Measurements from ENCODE around the gene DNM1.

Gene DNM1

DNA sequence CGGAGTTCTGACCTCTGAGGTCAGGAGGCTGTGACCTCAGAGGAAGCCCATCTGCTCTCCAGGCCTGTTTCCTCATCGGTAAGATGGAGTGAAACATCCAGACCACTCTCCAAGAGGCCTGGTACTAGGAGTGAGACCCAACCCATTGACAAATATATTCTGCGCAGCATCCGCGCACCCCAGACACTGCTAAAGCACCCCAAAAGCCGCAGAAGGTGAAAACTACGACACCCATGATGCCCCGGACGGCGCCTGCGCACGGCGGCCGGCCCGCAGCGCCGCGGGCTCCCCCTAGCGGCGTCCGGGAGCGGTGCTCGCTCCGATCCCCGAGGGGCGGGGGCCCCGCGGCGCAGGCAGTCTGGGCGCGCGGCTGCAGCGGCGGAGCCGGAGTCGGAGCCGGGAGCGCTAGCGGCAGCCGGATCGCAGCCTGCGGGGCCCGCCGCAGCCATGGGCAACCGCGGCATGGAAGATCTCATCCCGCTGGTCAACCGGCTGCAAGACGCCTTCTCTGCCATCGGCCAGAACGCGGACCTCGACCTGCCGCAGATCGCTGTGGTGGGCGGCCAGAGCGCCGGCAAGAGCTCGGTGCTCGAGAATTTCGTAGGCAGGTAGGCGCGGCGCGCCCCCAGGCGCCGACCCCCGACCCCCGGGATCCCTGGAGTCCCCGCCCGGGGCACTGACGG lies at the start of gene DNM1:
Gene DNM1 (plus strand): TSS at position 356 of the 683 bp plus-strand sequence. CDS start 92 bp downstream, at position 448.
- DNase-seq = peak; percentile 66

DNA sequence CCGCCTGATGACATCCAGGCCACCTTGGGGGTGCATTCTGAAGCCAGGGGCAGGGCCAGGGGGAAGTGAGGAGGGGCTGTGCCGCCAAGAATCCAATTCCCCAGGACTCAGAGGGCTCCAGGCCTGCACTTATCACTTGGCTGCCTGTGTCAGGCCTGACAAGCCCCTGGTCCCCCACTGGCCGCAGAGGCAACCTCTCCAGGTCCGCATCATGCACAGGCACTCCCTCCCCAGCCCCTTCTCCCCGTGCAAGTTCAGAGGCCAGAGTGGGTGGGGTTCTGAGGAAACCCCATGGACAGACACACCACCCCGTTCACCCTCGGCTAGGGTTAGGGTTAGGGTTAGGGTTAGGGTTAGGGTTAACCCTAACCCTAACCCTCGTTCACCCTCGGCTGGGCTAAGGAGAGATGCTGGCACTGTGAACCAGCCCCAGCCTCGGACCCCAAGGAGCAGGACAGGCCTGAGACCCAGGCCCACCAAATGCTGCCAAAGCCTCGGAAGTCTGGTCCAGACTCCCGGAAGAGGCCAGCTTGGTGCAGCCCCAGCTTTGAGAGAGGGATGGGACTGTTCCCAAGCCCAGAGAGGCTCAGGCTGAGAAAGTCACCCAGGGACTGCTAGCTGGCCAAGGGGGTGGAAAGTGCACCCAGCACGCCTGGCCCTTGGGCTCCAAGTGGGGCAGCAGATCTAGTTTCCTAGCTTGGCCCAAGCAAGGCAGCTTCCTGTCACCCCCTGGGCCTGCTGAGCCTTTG lies 49.1 kb upstream of the DNM1 start:
- no peak for DNase-seq

DNA sequence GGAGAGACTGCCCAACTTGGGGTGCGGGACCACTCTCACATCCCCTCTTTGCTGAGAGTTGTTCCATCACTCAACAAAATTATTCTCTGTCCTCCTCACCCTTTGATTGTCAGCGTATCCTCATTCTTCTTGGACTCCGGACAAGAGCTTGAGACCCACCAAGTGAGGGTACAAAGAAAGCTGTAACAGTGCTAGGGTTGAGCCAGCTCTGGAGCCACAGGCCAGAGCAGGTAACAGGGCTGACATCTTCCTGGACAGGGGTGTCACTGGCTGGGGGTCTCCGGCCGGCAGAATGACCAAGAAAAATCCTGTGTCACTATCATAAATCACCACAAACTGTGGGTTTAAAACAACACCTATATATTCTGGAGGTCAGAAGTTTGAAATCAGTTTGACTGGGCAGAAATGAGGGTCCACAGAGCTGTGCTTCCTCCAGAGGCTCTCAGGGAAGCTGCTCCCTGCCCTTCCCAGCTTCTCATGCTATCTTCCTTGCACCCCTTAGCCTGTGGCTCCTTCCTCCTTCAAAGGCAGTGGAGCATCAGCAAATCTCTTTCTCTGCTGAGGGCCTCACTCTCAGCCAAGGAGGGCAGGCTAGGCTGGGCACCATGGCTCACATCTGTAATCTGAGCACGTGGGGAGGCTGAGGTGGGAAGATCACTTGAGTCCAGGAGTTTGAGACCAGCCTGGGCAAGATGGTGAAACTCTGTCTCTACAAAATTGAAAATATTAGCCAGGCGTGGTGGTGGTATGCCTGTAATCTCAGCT lies 47.3 kb upstream of the DNM1 start:
- no peak for DNase-seq

DNA sequence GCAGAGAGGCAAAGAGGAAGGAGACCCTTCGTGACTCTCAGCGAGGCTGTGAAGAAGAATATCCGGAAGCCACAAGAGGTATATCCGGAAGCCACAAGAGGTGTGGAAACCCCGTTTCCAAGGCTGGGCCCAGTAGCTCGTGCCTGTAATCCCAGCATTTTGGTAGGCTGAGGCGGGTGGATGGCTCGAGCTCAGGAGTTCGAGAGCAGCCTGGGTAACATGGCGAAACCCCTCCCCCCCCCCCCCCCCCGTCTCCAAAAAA lies 43.7 kb upstream of the DNM1 start:
- peak; percentile 50 for DNase-seq

DNA sequence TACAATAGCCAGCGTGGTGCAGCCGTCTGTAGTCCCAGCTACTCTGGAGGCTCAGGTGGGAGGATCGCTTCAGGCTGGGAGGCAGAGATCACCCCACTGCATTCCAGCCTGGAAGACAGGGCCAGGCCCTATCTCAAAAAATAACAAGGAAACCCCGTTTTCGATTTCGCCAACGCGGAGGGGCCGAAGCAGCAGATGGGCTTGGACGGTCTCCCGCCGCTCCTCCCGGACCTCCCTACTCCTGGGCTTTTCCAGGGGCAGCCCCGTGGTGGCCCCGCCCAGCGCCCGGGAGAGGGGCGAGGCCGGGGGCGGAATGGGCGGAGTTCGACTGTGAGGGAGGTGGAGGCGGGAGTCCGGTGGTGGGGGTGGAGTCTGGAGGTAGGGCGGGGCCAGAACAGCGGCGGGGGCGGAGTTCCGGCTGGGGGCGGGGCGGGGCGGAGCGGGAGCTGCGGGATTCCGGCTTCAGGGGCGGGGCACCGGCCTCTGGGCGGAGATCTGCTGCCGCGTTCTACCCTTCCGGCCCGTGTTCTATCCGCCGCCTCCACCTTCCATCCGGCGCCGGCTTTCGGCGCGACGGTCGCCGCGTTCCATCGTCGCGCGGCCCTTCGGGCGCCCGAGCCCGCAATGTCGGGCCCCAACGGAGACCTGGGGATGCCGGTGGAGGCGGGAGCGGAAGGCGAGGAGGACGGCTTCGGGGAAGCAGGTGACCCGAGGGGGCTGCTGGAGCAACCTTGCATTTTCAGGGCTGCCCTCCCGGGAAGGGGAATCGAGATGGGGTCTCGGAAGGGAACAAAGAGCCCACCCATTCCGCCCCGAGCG lies 43.2 kb upstream of the DNM1 start, which contains the start of gene BBLN:
Gene BBLN (plus strand): TSS at position 482 of the 819 bp plus-strand sequence. CDS start 143 bp downstream, at position 625.
- peak; percentile 92 for DNase-seq

DNA sequence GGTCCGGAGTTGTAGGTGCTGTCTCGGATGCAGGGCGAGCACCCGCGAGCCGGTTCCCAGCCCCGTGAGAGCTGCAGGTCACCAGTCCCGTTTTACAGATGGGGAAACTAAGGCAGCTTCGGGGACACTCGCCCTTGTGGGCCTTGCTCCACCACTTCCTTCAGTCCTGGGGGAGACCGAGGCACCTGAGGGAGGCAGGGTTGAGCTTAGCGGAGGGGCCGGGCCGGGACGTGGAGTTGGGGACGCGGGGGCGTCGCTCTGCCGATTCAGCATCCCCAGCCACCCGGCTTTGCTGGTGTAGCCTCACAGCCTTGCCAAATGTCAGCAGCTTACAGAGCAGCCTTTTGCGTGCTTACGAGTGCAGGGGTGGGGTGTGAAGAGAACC lies 42.6 kb upstream of the DNM1 start:
- DNase-seq = peak; percentile 9

DNA sequence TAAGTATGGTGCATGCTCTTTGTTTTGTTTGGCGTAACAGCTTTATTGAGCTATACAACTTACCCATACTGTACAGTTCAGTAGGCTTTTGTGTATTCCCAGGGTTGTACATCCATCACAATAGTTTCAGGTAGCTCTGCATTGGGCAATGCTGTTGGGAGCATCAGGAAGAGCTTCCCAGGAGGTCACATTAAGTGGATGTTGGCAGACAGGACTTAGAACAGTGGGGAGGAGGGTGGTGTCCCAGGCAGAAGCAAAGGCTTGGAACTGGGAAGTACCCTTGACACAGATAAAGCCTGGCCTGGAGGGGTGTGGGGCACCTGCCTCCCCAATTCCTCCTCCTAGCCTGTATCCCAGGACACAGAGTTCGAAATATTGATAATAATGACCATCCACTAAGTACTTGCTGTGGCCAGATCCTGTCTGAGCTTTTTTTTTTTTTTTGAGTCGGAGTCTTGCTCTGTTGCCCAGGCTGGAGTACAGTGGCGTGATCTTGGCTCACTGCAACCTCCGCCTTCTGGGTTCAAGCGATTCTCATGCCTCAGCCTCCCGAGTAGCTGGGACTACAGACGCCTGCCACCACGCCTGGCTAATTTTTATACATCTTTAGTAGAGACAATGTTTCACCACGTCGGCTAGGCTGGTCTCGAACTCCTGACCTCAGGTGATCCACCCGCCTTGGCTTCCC lies 41.8 kb upstream of the DNM1 start:
- DNase-seq = no peak

DNA sequence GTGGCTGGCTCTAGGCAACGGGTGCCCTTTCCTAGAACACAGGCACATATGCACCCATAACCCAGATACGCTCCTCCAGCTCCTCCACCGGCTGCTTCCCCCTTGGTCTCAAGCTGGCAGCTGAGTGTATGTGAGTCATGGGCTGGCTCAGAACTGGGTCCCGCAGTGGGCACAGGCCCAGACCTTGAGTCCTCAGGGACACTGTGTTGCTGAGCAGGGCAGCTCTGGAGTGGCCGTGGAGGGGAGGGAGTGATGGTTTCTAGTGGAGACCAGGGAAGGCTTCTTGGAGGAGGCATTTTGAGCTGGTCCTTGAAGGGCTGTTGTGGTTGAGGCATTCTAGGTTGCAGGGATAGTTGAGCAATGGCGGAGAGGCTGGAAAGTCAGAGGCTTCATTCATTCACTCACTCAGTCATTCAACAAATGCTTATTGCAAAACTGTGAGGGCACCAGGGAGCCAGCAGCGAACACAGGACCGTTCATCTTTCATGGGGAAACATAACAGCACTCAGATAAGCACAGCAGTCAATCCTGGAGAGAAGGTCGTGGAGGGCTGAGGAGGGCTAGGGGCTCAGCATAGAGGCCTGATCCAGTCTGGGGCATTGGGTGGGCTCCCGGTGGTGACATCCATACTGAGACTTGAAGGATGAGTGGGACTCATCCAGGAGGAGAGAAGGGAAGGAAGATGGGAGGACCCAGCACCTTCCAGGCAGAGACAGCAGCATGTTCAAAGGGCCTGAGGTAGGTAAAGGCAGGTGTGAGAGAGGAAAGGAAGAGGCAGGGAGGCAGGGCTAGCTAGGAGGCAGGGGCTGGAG lies 40.8 kb upstream of the DNM1 start:
- no peak for DNase-seq

DNA sequence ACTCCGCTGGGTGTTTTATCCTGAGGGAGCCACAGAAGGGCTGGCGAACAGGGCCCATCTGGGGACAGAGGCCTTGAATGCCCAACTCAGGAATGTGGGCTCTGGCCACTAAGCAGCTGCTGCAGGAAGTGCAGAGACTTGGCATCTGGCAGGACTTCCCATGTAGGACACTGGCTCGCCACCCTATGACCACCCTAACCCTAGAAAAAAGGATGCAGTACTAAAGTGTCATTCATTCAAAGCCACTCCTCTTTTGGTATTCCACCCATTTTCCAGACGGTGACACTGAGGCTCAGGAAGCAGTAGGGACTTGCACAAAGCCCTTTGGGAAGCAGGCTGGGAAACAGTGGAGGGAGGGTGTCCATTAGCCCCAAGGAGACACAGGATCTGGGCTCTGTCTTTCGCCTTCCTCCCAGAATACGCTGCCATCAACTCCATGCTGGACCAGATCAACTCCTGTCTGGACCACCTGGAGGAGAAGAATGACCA lies 40.1 kb upstream of the DNM1 start:
- DNase-seq = no peak

DNA sequence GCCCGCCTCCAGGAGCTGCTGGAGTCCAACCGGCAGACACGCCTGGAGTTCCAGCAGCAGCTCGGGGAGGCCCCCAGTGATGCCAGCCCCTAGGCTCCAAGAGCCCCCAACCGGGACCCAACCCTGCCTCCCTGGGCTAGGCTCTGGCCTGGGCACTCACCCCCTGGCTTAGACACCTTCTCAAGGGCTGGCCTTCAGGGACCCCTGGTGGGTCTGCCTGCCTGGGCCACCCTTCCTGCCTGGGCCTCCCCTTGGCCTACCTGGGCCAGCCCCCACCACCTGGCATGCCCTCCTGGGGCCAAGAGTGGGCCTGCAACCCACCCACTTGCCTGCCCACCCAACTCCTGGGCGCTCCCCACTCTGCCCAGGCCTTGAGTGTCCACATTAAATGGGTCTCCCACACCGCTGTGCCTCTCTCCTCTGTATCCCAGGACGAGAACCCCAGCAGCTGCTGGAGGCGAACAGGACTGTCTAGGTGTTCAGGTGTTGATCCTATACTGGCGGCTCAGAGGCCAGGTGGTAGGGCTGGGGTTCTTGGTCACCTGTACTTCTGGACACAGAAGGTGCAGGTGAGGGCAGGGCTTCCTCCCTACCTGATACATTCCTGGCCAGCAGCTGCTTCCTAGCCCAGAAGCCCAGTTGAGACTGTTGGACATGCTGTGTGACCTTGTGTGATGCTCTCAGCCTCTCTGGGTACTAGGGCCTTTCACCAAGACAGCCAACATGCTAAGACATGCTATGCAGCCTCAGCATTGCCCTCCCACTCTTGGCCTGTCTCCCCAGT lies 39.5 kb upstream of the DNM1 start:
- no peak for DNase-seq

DNA sequence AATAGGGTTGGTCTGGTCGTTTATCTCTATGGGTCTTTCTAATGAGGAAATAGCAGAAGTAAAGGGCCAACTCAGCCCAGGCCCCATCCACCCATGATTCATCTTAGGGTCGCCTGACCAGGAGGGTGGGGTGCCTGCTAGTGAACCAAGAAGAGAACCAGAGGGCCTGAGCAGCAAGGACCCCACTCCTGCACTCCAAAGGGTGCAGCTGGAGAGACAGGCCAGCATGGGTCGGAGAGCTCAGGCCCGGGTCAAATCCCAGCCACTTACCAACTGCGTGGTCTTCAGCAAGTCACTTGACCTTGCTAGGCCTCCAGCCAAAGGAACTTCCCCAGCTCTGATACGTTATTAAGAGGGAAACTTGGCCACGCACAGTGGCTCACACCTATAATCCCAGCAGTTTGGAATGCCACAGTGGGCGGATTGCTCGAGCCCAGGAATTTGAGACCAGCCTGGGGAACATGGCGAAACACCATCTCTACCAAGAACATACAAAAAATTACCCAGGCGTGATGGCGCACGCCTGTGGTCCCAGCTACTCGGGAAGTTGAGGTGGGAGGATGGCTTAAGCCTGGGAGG lies 38.8 kb upstream of the DNM1 start:
- DNase-seq = no peak

DNA sequence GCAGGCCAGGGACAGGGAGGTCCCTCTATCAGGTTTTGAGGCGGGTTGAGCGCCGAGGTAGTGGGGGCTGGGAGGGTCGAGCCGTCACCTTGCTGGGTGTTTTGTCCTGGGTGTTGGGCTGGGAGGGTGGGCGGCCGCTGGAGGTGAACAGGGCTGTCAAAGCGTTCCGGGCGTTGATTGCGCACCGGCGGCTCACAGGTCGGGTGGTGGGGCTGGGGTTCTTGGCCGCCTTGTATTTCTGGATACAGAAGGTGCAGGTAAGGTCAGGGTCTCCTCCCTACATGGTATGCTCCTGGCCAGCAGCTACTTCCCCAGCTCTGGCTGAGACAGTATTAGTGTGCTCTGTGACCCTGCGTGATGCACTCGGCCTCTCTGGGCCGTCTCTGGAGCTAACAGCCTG lies 37.0 kb upstream of the DNM1 start:
- DNase-seq = no peak

DNA sequence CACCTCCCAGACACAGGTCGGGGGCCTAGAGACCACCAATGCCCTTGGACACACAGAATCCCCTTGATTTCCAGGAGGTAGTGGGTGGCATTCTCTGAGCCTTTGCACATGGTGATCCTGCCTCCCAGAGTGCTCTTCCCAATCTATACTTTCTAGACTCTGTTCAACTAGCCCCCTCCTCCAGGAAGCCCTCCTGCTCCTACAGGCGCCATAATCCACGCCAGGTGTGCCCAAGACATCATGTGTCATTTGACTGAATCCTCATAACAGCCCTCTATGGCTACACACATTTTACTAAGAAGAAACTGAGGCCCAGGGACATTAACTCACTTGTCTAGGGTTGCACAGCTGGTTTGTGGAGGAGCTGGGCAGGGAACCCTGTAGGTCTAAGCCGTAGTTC lies 36.0 kb upstream of the DNM1 start:
- DNase-seq = no peak

DNA sequence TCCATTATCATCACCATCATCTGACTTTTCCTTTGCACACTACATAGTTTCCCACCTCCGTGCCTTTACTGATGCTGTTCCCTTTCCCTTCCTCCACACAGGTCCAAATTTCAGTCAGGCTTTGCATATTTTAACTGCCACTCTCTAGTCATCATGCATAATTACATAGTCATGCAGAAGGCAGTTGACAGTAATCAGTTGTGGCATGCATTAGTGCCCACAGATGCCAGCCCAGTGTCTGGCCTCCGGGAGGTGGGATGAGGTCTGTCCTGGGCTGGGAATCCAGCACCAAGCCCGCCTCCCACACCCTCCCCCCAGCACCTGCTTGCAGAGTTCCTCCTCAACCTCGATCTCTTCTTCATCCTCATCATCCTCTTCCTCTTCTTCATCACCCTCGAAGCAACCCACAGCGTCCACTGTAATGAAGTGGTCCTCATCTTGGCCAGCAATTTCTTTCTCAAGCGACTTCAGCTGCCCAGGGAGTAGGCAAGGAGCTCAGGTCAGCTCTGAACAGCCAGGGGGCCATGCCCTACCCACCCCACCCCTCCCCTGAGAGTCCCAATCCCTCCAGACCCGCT lies 34.4 kb upstream of the DNM1 start:
- no peak for DNase-seq

DNA sequence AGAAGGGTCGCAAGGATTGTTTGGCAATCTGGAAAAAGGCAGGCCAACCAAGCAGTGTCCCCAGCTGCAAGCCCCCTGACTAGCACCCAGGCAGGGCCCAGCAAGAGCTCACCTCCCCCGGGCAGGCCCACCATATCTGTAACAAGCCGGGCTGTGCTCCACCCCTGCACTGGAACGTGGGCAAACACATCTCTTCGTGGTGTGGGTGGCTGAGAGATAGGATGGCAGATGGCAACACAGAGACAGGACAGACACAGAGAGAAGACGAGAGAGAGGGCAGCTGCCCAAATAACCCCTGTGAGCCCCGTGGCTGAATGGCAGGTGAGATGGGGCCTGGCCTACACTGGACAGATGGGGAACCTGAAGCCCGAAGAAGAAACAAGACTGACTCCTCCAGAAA lies 33.7 kb upstream of the DNM1 start:
- DNase-seq = no peak

DNA sequence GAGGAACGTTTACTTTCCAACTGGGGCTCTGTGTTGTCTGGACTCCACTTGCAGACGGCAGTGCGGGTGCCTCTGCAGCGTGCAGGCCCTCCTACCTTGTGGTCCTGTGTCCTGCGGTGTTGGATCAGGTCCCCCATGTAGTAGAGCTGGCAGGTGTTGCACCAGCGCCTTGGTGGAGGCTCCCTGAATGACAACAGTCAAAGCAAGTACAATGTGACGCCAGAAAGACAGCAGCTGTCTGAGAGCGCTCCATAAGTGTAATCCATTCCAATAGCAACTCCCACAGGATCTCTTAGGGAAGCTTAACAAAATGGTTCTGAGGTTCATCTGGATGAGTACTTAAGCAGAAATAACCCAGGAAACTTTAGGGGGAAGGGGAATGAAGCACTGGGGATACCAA lies 33.3 kb upstream of the DNM1 start:
- no peak for DNase-seq

DNA sequence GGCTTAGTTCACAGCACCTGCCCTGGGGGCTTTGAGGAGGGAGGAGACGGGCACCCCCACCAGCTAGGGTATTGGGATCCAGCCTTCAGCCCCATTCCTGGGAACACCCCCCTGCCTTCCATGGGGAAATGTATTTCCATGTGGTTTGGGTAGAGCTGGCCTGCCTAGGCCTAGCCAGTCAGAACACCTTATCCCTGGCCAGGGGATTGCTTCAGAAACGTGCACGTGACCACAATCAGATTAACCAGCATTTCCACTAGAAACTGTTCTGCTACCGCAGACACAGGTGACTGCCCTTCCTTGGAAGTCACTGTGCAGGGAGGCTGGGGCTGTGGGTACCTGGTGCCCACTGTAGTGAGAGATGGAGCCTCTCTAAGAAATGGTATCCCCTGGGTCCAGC lies 29.1 kb upstream of the DNM1 start:
- no peak for DNase-seq

DNA sequence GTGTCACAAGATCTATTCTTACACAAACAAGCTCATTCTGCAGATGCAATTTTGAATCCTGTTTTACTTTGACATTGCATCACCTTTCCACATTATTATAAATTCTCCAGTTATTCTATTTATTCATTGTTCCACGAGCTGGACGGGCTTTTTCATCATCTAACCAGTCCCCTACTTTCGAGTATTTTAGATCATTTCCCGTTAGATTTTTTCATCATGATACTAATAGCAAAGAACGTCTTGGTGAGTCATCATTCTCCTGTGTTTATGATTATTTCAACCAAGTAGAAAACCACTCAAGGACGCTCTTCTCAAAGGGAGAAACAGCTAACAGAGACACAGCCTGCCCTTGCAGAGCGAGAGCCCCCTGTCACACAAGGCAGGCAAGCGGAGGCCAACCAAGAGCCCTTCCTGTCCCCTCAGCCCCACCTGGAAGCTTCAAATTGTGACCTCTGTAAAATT lies 28.0 kb upstream of the DNM1 start:
- DNase-seq = no peak

DNA sequence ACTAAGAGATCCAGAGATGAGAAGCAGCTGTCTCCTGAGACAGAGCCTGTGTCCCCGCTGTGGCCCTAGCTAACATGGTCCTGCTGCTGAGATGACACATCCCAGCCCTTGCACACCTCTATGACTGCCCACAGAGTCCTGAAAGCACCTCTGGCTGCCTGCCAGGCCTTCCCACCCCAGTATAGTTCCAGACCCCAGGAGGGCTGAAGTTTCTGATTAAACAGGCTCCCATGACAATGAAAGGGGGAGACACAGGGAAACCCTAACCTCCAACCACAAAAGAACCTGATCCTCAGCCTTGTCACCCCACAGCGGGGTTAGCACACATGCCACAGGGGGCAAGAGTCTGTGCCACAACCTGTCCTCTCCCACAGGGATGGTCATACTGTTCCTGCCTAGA lies 27.5 kb upstream of the DNM1 start:
- no peak for DNase-seq
